HG03442 (cell line): ENCODE results near the gene TTC28.
"Not testable (repeated sequence)": the region's sequence is repeated elsewhere in the genome, so short reads cannot be mapped to it uniquely, and the experiment has no call there.

Experiments used
- ATAC-seq: cut with Tn5 transposase; IDR thresholded peaks from one replicate; pipeline ENCODE4 v1.9.1; 2021; ENCODE audit warnings: mild to moderate bottlenecking, moderate library complexity; ENCODE audit not compliant: unreplicated experiment

TTC28 gene

GRCh38 chr22:28608546-28608945 lies 71.1 kb downstream of the TTC28 start:
- ATAC-seq: no peak

DNA sequence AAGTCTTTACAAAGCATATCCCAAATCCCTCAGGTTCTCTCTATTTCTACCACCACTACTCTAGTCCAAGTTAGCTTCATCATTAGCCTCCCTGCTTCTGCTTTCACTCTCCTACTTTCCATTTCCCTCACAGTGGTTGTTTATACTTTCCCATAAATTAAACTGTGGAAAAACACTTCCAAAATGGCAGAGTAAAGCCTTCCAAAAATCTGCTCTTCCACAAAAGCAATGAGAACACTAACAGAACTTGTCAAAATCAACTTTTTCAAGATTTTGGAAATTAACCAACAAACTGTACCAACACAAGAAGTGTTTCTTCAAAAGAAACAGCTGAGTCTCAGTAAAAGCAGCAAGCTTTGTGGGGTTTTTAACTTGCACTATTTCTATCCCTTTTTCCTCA lies 71.8 kb downstream of the TTC28 start:
- ATAC-seq: no peak

GRCh38 chr22:28604966-28605761 lies 74.5 kb downstream of the TTC28 start:
- no peak for ATAC-seq

GRCh38 chr22:28601915-28602314 lies 77.7 kb downstream of the TTC28 start:
- ATAC-seq: no peak

- no peak for ATAC-seq
These were observed 79.0 kb downstream of the TTC28 start for GRCh38 chr22:28600546-28601143.

DNA sequence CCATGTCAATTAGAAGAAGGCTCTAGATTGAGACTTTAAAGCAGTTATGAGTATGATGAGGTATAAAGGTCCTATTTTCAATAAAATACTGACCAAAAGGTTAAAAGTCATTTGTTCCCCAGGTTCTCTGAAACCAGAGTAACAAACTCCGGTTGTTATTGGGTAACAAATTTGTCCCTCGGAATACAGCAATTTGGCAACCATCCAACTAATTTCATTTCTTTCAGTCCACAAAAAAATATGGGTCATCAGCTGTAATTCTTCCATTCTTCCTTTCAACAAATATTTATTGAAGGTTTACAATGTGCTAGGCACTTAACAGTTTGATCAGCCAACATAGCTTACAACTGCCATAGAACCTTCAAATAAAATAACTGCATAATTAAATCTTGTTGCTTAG lies 79.9 kb downstream of the TTC28 start:
- no peak for ATAC-seq

DNA sequence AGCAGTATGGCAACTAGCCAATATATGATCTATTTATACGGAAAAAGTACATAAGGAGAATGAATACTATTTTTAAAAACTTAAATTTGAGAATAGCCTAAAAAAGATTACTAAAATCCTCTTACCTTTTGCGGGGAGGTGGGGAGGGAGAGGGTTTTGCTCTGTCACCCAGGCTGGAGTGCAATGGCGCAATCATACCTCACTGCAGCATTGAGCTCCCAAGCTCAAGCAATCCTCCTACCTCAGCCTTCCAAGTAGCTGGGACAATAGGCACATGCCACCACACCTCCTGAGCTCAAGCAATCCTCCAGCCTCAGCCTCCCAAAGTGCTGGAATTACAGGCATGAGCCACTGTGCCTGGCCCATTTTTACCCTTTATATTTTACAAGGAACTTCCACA lies 82.0 kb downstream of the TTC28 start:
- no peak for ATAC-seq

DNA sequence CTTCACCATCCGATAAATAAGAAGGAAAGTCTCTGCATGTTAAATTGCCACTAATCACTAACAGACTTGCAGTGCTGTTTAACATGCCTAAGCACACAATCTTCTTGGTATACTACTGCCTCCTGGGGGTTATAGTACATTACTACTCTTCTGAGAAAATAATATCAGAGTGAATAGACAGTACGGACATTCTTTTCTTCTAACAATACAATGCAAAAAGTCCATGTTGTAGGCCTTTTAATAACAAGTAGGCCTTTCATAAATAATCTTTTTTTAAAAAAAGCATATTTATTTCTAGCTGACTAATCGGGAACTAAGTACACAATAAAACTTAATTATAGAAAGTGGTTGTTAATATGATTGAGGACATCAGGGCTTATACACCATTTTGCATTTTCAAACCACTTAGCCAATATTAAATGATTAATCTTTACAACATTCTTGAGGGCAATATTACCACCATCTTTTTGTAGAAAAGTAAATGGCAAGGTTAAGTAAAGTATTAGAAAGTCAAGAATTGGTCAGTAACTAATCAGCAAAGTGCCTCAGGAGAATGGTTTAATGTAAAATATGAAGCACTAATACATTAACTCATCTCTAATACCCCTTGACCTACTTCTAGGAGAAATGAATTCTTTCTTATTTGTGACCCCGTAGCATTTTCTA lies 84.7 kb downstream of the TTC28 start:
- no peak for ATAC-seq

DNA sequence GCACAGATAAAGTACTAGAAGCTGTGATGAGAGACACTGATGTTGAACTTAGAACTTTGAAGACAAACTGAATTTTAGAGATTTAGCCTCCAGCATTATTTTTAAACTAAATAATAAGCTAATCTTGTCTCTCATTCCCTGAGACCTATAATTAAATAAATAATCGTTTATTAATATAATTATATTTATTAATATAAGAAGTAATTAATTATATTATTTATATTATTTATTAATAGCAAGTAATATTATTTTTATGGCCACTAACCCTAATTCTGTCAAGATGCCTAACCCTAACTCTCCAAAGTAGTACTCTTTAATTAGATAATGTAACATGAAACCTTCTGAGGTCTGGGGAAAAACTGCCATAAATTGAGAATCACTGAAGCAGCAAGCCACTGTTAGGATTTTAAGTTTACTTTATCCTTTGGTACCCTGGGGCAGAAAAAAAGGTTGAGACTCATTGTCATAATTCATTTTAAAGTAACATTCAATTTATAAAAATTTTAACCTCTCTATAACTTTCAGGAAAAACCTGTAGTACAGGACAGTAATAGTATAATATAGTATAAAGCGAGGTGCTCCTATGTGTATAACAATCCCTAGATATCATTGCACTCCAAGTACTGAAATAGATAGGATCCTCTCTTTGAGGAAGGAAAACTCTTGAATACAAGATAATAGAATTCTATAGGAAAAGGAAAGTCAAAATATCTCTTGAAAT lies 85.4 kb downstream of the TTC28 start:
- ATAC-seq: no peak

DNA sequence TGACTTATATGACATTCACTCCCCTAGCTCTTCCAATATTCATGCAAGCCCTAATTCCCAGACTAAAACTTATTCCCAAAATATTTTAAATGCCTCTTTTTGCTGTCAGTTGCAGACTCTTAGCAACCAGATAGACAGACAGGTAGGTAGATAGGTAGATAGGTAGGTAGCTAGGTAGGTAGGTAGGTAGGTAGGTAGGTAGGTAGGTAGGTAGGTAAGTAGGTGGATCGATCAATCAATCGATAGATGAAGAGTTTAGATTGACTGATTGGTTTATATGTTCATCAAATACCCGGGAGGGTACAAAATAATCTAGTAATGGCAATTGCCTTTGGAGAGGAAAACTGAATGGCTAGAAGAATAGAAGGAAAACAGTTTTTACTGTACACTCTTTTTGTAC lies 86.3 kb downstream of the TTC28 start:
- no peak for ATAC-seq

DNA sequence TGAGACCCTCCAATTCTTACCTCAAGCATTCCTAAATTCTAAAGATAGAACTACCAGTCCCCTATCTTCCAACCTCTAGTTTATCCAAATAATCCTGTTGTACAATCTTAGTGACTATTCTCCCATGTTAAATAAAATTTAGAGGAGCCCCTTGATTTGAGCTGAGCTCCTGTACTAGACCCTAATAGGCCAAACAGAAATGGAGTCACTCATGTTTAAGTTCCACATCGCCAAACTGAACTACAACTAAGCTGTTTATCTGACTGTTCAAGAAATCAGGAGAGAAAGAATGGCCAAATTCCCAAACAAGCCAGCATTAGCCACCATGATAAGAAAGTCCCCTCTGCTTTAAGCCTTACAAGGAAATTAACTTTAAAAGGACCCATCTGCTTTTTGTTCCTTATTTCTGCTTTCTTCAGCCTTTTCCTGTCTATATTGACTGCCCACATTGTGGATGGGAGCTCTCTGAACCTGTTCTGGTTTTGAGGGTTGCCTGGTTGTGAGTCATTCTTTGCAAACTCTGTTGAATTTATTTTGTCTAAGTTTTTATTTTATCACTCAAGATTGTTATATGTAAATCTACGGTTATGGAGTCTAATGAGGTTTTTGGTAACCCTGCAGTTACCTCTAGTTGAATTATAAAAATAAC lies 90.4 kb downstream of the TTC28 start:
- no peak for ATAC-seq

GRCh38 chr22:28585324-28585723 lies 94.3 kb downstream of the TTC28 start:
- ATAC-seq: no peak

DNA sequence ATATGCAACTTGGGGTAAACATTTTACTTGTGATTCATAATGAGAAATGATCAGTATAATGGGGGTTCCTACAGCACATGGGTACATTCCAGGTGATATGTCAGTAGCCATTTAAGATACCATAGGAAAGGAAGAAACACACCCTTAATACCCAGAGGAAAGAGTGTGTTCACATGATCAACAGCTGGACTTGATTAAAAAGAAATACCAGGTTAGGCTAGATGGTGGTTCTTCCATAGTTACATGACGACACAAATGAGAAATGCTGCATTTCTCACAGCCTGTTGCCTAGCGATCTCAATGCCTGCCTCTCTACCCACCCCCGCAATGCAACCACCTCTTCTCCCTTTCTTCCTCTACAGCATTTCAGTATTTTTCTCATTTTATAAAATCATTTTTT lies 96.8 kb downstream of the TTC28 start:
- ATAC-seq: no peak

DNA sequence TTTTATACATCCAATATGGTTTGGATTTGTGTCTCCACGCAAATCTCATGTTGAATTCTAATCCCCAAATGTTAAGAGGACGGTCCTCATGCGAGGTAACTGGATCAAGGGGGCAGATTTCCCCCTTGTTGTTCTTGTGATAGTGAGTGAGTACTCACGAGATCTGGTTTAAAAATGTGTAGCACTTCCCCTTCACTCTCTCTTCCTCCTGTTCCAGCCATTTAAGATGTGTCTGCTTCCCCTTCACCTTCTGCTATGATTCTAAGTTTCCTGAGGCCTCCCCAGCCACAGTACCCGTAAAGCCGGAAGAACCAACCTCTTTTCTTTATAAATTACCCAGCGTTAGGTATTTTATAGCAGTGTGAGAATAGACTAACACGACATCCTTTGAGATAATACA lies 98.6 kb downstream of the TTC28 start:
- ATAC-seq: no peak

GRCh38 chr22:28576162-28576561 lies 103.5 kb downstream of the TTC28 start:
- no peak for ATAC-seq

DNA sequence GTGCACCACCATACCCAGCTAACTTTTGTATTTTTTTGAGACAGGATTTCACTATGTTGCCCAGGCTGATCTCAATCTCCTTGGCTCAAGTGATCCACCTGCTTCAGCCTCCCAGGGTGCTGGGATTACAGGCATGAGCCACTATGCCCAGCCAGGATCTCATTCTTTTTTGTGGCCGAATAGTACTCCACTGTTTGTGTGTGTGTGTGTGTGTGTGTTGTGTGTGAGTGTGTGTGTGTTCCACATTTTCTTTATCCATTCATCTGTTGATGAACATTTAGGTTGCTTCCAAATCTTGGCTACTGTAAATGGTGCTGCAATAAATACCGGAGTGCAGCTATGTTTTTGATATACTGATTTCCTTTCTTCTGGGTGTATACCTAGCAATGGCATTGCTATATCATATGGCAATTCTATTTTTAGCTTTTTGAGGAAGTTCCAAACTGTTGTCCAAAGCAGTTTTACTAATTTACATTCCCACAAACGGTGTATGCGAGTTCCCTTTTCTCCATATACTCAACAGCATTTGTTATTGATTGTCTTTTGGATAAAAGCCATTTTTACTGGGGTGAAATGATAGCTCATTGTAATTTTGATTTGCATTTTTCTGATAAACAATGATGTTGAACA lies 105.4 kb downstream of the TTC28 start:
- ATAC-seq: no peak

GRCh38 chr22:28570696-28571373 lies 108.8 kb downstream of the TTC28 start:
- ATAC-seq: no peak

GRCh38 chr22:28568974-28569373 lies 110.7 kb downstream of the TTC28 start:
- ATAC-seq: not testable (repeated sequence)

DNA sequence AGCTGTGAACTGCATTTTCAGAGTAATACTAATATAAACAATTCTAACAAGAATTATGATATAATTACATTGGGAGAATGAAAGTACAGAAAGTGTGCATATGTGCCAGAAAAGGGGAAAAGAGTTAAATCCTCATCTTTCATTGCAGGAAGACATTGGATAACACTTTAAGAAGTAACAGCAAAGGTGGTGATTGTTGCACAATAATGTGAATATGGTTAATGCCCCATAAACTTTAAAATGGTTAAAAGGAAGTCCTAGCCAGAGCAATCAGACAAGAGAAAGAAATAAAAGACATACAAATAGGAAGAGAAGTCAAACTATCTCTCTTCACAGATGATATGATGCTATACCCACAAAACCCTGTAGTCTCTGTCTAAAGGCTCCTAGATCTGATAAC lies 111.5 kb downstream of the TTC28 start:
- ATAC-seq: no peak

- not testable (repeated sequence) for ATAC-seq
These were observed 112.6 kb downstream of the TTC28 start for GRCh38 chr22:28566920-28567499.
